Right renal cortex interstitium (tissue), 3 donors: ENCODE data around the gene ARID1A. TPM values are rescaled to one million over a fixed set of nuclear protein-coding genes. Genes with fewer than 3 reads are reported as not detected.
"Not testable (repeated sequence)": the region's sequence is repeated elsewhere in the genome, so short reads cannot be mapped to it uniquely, and the experiment has no call there.

Experiments used
- DNase-seq, 3 donors: peaks; one replicate each; pipeline ENCODE4 v3.0.0-alpha.2; 2013; ENCODE audit warnings: low read depth in 3 of 3, low spot score in 2 of 3
- polyA plus RNA-seq, 3 donors: library from polyadenylated mRNA; unstranded; fragments of 120-200 nt; gene quantifications; one replicate each; pipeline ENCODE4 v1.2.1, GENCODE V29; 2013; ENCODE audit not compliant: insufficient read length in 3 of 3

ARID1A gene
- polyA plus RNA-seq, result 10 to 100 TPM; 85.3 to 89.6 (median 88.3) TPM

DNA sequence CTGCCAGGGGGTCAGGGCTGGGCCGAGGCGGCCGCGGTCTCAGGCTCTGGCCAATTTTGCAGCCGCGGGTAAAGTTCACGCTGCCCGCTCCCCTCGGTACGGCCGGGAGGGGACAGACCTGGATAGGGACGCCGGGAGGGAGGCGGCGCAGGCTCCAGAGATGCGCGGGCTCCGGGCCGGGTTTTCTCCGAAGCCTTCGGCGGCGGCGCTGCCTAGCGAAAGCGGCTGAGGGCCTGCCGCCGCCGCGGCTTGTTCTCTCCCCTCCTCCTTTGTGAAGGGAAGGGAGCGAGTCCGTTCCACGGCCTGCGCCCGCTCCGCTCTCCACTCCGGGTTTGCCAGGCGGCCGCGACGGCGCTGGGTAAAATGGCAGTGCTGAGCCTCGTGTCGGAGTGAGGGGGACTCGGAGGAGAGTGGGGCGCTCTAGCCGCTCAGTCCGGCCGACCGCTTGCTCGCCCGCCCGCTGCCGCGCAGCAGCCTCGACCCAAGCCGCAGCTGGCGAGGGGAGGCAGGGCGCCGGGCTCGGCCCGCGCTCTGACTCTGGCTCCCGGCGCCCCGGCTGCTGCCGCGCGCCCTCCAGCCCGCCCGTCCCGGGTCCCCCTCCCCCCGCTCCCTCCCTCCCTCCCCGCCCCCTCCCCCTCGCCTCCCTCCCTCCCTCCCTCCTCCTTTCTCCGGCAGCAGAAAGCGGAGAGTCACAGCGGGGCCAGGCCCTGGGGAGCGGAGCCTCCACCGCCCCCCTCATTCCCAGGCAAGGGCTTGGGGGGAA lies at the start of gene ARID1A:
Gene ARID1A (plus strand): TSS at position 660 of the 763 bp plus-strand sequence. CDS start 389 bp downstream, outside the sequence.
- DNase-seq, result peak; percentile 88 to 94 (median 92)

GRCh38 chr1:26664802-26665201 lies 31.0 kb upstream of the ARID1A start:
- no peak for DNase-seq

DNA sequence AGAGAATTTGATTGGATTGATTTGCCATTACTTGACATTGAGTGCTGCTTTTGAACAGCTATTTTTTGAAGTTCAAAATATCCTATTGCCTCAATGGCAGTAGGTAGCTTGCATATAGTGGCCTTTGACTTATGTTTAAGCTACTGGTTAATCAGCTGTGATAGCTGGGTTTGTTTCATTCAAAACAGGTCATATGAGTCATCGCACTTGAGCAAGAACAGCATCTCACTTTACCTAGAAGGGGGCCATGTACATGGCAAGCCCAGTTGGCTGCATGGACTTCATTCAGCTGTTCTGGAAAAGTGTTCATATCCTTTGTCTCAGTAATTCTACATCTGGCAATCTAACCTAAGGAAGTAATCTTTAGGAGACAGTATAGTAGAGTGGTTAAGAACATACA lies 29.0 kb upstream of the ARID1A start:
- DNase-seq, result no peak

- DNase-seq, result not testable (repeated sequence)
These were observed 27.6 kb upstream of the ARID1A start for GRCh38 chr1:26668106-26668786.

- peak in 1 of 3 donors; percentile 78 for DNase-seq
These were observed 18.3 kb upstream of the ARID1A start for GRCh38 chr1:26677306-26678115.

DNA sequence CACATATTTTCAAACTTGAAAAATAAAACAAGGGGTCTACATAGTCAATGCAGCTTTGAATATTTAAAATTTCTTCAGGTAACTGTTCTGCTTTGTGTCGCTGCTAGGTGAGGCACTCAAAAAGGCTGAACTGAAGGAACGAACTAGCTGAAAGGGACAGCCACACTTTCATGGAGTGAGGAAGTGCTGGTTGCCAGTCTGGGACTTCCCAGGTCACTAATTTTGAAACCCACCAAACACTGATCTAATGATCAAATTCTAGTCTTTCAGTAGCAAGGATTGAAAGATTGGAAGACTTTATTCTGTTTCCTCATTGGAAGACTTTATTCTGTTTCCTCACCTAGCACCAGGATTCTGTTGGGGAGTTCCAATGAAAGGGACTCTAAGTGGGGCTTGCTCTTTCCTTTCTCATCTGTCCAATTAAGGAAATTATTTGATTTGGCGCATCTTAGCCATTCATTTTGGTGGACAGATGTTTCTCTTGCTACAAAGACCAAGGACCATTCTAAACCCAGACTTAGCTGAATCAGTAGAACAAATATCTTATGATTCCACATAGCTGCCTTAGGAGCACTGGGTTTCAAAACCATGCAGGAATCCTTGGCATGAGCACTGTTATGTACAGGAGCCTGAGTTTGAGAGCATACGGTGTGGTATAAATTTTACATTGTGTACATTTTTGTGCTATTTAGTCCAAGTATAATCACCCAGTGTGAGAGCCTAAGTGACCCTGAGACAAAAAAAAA lies 10.9 kb upstream of the ARID1A start:
- DNase-seq, result no peak

DNA sequence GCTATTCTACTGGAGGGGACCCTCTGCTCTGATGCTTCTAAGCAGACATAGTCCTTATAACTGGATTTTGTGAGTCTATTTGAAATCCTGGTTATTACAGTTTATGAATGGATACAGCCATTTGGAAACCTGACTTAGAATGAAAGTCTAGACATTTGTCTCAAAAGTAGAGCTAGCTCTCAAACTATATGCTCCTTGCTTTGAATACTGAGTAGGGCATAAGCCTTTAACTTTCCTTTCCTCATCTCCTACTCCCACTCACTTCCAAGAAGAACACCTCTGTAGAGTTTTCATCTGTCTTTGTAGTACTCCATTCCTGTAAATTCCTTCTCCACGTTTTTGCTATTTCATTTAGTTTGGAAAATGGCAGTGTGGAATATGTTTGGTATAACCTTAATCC lies 9.0 kb upstream of the ARID1A start:
- no peak for DNase-seq

GRCh38 chr1:26689504-26689903 lies 6.3 kb upstream of the ARID1A start:
- no peak for DNase-seq

DNA sequence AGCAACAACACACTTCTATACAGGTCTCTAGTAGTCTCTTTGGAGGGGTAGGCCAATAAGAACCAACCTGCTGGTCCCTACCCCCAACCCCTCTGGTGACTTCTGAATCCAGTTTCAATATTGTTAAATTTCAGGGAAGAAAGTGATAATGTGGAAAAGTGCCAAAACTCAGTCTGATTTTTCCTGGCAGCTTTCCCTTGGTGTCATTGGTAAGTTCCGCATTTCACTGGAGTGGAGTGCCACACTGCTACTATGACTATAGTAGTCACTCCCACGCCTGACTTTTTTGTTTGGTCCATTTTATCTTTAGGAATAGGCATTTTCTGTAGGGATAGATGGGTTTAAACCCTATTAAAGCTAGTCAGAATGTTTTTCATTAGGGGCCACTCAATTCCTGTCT lies 5.7 kb upstream of the ARID1A start:
- no peak for DNase-seq

DNA sequence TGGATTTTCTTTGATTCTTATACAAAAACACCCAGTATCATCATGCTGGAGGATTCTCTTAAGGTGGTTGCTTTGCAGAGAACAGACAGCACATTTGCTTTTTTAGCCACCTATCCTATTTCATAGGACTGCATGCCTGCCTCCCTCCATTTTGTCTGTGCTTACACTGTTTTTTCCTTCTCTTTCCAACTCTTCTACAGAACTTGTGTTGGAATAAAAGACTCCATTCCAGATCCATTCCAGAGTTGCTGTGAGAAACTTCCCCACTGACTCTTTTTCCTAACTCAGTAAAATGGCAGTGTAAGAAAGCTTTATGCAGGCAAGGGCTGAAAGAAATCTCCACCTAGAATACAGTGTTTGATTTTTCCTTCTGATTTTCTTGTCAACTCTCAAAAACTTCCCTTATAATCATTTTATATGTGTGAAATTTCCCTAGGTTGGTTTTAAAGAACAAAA lies 5.2 kb upstream of the ARID1A start:
- DNase-seq, result no peak

GRCh38 chr1:26692211-26692792 lies 3.5 kb upstream of the ARID1A start:
- DNase-seq, result peak; percentile 88 to 94 (median 91)

DNA sequence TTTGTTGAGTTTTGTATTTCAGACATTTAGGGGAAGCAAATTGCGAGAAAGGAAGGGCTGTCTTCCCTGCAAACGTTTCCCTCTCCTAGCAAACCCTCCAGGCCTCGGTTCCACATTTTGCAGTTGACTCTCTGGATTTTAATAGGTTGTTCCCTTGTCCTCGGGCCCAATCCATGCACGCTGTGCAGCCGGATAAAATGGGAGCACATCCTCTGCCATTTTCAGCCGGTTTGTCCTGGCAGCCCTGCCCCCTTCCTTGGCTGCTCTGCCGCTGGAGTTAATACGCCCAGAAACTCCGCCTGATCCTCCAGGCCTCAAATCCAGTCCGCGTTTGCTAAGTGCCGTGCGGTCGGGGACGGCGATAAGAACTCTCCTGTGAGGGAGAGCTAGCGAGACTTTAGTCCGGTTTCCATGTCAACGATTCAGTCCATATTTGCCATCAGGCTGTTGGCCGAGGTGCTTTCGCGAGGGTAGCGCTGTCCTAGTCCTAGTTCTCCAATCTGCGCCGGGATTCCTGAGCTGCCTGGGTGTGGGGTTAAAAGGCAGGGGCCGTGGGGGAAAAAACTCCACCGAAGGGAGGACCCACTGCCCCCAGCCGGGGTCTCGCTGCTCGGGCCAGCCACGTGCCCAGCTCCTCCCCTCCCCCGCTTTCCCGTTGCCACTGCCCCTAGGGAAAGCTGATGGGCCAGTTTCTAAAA lies 2.9 kb upstream of the ARID1A start:
- peak; percentile 91 to 94 (median 92) for DNase-seq

DNA sequence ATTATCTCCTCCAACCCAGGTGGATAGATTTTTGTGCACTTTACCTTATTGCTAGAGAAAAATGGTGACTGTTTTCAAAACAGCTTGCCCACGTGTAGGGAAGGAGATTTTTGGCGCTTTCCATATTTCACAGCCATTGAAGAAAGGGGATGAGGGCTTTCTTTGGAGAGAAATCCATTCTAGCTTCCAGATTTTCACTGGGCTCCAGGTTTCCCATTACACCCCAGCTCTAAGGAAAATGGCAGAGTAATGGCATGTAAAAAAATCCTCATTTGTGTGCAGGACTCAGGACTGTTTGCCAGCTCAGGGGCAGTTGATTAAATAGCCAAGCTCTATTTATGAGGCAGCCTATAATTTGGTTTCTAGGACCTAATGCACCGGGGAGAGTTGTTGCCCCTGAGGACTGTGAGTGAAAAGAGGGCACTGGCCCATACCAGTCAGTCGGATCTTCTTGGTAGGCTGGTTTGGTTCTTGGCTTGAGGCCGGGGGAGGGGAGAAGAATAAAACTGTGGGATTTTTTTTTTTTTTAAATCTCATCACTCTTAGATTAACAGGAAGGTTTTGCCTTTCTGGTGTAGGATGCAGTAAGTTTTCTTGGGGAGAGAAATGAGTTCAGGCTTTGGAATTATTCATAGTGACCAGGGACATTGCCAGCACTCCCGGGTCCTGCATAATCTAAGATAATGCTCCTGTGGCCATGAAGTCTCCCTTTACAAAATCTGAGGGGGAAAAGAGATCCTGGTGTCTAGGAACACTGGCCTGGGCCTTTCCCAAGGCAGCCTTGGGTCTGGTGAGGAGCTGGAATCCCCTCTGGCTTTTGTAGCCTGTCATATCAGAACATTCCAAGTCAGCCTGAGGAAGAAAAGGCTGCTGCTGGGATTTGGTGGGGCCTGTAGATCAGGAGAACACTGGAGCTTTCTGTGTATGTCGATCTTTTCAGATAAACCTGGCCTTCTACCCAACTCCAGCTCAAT lies 1.9 kb upstream of the ARID1A start:
- DNase-seq, result no peak

- DNase-seq, result no peak
These were observed 1.0 kb upstream of the ARID1A start for GRCh38 chr1:26694638-26695355.

GRCh38 chr1:26696119-26696653 lies 371 bp downstream of the ARID1A start:
- no peak for DNase-seq

DNA sequence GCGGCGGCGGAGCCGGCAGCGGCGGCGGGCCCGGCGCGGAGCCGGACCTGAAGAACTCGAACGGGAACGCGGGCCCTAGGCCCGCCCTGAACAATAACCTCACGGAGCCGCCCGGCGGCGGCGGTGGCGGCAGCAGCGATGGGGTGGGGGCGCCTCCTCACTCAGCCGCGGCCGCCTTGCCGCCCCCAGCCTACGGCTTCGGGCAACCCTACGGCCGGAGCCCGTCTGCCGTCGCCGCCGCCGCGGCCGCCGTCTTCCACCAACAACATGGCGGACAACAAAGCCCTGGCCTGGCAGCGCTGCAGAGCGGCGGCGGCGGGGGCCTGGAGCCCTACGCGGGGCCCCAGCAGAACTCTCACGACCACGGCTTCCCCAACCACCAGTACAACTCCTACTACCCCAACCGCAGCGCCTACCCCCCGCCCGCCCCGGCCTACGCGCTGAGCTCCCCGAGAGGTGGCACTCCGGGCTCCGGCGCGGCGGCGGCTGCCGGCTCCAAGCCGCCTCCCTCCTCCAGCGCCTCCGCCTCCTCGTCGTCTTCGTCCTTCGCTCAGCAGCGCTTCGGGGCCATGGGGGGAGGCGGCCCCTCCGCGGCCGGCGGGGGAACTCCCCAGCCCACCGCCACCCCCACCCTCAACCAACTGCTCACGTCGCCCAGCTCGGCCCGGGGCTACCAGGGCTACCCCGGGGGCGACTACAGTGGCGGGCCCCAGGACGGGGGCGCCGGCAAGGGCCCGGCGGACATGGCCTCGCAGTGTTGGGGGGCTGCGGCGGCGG lies 1.0 kb downstream of the ARID1A start:
- no peak for DNase-seq
